Neural cell (in vitro differentiated cells): Measurements from ENCODE around the gene TMEM44.

ENCODE experiments used
- CTCF ChIP-seq: fragments of 450-650 bp; IDR thresholded peaks from 2 replicates; pipeline ENCODE4 v1.5.1; 2014; ENCODE audit warnings: antibody characterized with exemption, mild to moderate bottlenecking, moderate library complexity; ENCODE audit not compliant: poor library complexity, severe bottlenecking
- EP300 ChIP-seq: fragments of 450-650 bp; conservative IDR thresholded peaks from 2 replicates; pipeline ENCODE4 v1.6.1; 2014; ENCODE audit warnings: antibody characterized with exemption, mild to moderate bottlenecking, moderate library complexity; ENCODE audit not compliant: poor library complexity, severe bottlenecking
- EZH2 ChIP-seq: fragments of 200-600, 300-800 bp; shearing (Covaris generic), sonication (generic); IDR thresholded peaks from 2 replicates; pipeline ENCODE4 v1.6.1; 2014; ENCODE audit warnings: antibody characterized with exemption, low read length, borderline replicate concordance, mild to moderate bottlenecking; ENCODE audit not compliant: insufficient read depth, poor library complexity, severe bottlenecking
- MXI1 ChIP-seq: fragments of 450-650 bp; conservative IDR thresholded peaks from 2 replicates; pipeline ENCODE4 v1.6.1; 2014; ENCODE audit warnings: antibody characterized with exemption, mild to moderate bottlenecking; ENCODE audit not compliant: poor library complexity, severe bottlenecking
- REST ChIP-seq: IDR thresholded peaks from 2 replicates; pipeline ENCODE4 v1.6.1; 2012; ENCODE audit warnings: borderline replicate concordance
- TAF1 ChIP-seq: IDR thresholded peaks from 2 replicates; pipeline ENCODE4 v1.6.1; 2012; ENCODE audit warnings: low read depth

GRCh38 chr3:194637541-194638400 lies 4.6 kb upstream of the TMEM44 start:
- TF ChIP-seq CTCF (no peak), EP300 (no peak), MXI1 (no peak), REST (no peak), TAF1 (no peak), EZH2 (no peak)
